Measurements from ENCODE around the gene SAXO1. TPM values are rescaled to one million over a fixed set of nuclear protein-coding genes. Genes with fewer than 3 reads are reported as not detected.

SAXO1 gene
- total RNA-seq, 1 experiment from 2014 or later: not detected

- ChIA-PET CTCF (no interaction called here), POLR2A (ENCODE audit: unreplicated experiment) (no interaction called here)
- TF ChIP-seq EZH2phosphoT487 (IDR thresholded peaks at IDR 0.05; ENCODE audit: borderline replicate concordance, low read length) (no peak), CTCF (conservative IDR thresholded peaks at IDR 0.05; ENCODE audit: low read depth, low read length) (no peak), EZH2 (IDR thresholded peaks at IDR 0.05; ENCODE audit: low read length, unreplicated experiment) (no peak)
- intact Hi-C loops (cut with micrococcal nuclease): no loop called here
- no TSS peak for BruUV-seq (replicated peaks)
- Histone ChIP-seq H3K9me2 (replicated peaks; ENCODE audit: low read length) (no peaks in the 10 kb centered on the region), H4K20me1 (ENCODE audit: low read length) (no peaks in the 10 kb centered on the region), H3K36me3 (ENCODE audit: low read depth, low read length) (no peaks in the 10 kb centered on the region), H3K27me3 (ENCODE audit: low read length) (no peaks in the 10 kb centered on the region), H3F3A (ENCODE audit: low read length, unreplicated experiment) (no peaks in the 10 kb centered on the region), H3K9me3 (ENCODE audit: low read length) (no peaks in the 10 kb centered on the region), H3K9ac (ENCODE audit: low read length) (no peak overlapping the region), H3K79me2 (ENCODE audit: low read length) (no peaks in the 10 kb centered on the region), H3K4me2 (ENCODE audit: low read length) (no peak overlapping the region), H3K27ac (ENCODE audit: low read length) (no peak overlapping the region), H3K4me3 (ENCODE audit: low read length) (no peak overlapping the region), H2AFZ (ENCODE audit: low read length) (no peak overlapping the region), H3K4me1 (ENCODE audit: insufficient read depth, low read length) (no peaks in the 10 kb centered on the region)
- DNase-seq (no peak), ATAC-seq (no peak)
These were observed 111.5 kb downstream of the SAXO1 start for GRCh38 chr9:18921366-18922075.

- H3K4me1 ChIP-seq (ENCODE audit: insufficient read depth, low read length): no peaks in the 10 kb centered on the region
- H3K4me2 ChIP-seq (ENCODE audit: low read length): no peak overlapping the region
- DNase-seq (no peak), ATAC-seq (peak; percentile 24; the same call in 1 of the 2 replicates)
- no peaks in the 10 kb centered on the region for H3K79me2 ChIP-seq (ENCODE audit: low read length)
- BruUV-seq (replicated peaks): no TSS peak
- no peak overlapping the region for H3K9ac ChIP-seq (ENCODE audit: low read length)
- TF ChIP-seq EZH2phosphoT487 (IDR thresholded peaks at IDR 0.05; ENCODE audit: borderline replicate concordance, low read length) (no peak), EZH2 (IDR thresholded peaks at IDR 0.05; ENCODE audit: low read length, unreplicated experiment) (no peak), CTCF (conservative IDR thresholded peaks at IDR 0.05; ENCODE audit: low read depth, low read length) (no peak)
- H3F3A ChIP-seq (ENCODE audit: low read length, unreplicated experiment): no peaks in the 10 kb centered on the region
- no peak overlapping the region for H3K4me3 ChIP-seq (ENCODE audit: low read length)
- H2AFZ ChIP-seq (ENCODE audit: low read length): no peak overlapping the region
- H3K9me3 ChIP-seq (ENCODE audit: low read length): no peaks in the 10 kb centered on the region
- ChIA-PET POLR2A (ENCODE audit: unreplicated experiment) (no interaction called here), CTCF (no interaction called here)
- no peaks in the 10 kb centered on the region for H3K27me3 ChIP-seq (ENCODE audit: low read length)
- intact Hi-C loops (cut with micrococcal nuclease): no loop called here
- H3K36me3 ChIP-seq (ENCODE audit: low read depth, low read length): no peaks in the 10 kb centered on the region
- H3K9me2 ChIP-seq (replicated peaks; ENCODE audit: low read length): no peaks in the 10 kb centered on the region
- H4K20me1 ChIP-seq (ENCODE audit: low read length): no peaks in the 10 kb centered on the region
- H3K27ac ChIP-seq (ENCODE audit: low read length): no peak overlapping the region
These were observed 112.6 kb downstream of the SAXO1 start for GRCh38 chr9:18920141-18921084.
